Loucy (cell line): ENCODE data around the gene GJB3.

Source experiments
- CTCF ChIP-seq: fragments of 200-600 bp; sonication (generic); conservative IDR thresholded peaks from 2 replicates; pipeline ENCODE4 v1.5.1; 2014; ENCODE audit warnings: mild to moderate bottlenecking, antibody characterized with exemption, low read length
- EZH2phosphoT487 ChIP-seq: fragments of 200-600 bp; IDR thresholded peaks from 2 replicates; pipeline ENCODE4 v1.6.1; 2018; ENCODE audit warnings: antibody characterized with exemption, mild to moderate bottlenecking, moderate library complexity, borderline replicate concordance

DNA sequence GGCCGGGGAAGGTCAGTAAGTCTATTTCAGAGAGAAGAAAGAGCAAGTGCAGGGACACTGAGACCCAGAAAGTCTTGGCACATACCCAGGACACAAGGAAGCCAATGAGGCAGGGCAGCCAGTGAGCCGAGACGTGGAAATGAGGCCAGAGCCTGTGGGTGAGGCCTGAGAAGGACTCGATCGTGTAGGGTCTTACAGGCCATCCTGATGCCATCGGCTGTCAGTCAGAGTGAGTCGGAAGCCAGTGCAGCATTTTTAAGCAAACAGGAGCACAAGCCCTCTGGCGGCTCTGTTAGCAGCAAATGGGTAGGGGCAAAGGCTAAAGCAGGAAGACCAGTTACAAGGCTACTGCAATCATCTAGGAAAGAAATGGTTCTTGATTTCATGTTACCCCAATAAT lies 6.1 kb upstream of the GJB3 start:
- TF ChIP-seq CTCF: no peak
- no peak for TF ChIP-seq EZH2phosphoT487
